Measurements from ENCODE around the gene SHLD1.
"Not testable (repeated sequence)": the region's sequence is repeated elsewhere in the genome, so short reads cannot be mapped to it uniquely, and the experiment has no call there.

SHLD1 gene, protein sequence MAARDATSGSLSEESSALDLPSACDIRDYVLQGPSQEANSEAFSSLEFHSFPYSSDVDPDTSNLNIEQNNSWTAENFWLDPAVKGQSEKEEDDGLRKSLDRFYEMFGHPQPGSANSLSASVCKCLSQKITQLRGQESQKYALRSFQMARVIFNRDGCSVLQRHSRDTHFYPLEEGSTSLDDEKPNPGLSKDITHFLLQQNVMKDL

DNA sequence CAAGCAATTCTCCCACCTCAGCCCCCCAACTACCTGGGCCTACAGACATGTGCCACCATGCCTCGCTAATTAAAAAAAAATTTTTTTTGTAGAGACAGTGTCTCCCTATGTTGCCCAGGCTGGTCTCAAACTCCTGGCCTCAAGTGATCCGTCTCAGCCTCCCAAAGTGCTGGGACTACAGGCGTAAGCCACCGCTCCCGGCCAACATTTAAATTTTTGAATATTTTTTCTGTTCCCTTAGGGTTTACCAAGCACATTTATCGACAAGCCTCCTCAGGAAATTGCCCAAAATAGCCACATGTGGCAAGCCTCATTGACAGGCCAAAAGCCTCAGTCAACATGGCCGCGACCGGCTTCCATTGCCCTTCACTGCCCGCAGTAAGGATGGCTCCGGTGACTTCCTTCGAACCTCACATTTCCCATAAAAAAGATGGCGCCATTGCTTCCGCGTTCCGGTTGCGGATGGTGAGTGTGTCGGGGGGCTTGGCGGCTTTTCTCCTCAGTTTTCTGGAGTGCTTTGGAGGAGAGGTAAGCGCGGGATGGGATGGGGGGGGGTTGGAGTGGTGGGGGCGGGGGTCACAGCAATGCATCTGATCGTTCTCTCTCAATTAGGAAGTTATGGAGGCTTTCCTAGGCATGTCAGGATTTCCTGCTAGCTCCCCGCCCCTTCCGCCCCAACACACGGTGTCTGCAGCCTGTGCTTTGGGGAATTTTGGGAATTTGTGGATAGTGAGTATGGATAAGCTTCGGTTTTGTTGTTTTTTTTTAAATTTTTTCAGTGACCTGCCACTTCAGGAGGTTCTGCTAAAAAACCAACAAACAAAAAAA, at the start of gene SHLD1:
TSS of gene SHLD1 (plus strand) at position 450 of the 828 bp plus-strand sequence. CDS start 22,465 bp downstream, outside the sequence.
- DNase-seq: peak; percentile 88

DNA sequence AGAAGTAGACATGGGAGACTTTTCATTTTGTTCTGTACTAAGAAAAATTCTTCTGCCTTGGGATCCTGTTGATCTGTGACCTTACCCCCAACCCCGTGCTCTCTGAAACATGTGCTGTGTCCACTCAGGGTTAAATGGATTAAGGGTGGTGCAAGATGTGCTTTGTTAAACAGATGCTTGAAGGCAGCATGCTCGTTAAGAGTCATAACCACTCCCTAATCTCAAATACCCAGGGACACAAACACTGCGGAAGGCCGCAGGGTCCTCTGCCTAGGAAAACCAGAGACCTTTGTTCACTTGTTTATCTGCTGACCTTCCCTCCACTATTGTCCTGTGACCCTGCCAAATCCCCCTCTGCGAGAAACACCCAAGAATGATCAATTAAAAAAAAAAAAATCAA, 47.9 kb upstream of the SHLD1 start:
- not testable (repeated sequence) for DNase-seq

DNA sequence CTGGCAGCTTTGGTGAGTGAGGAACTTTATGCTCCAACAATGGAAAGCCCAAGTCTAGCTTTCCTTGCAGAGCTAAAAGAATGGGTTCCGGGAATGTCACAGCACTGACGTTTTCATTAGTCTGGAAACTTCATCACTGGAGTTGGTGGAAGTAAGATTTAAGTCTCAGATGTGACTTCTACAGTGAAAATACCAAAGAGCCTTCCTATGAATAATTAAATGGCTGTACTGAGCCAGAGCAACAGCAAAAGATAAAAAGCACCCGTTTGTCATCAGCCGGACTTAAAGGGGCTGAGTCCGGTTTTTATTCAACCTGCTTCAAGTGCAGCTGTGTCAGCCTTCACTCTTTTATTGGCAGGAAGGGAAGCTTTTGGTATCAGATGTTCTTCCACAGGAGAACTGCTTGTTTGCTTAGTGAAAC, 46.5 kb upstream of the SHLD1 start:
- no peak for DNase-seq

DNA sequence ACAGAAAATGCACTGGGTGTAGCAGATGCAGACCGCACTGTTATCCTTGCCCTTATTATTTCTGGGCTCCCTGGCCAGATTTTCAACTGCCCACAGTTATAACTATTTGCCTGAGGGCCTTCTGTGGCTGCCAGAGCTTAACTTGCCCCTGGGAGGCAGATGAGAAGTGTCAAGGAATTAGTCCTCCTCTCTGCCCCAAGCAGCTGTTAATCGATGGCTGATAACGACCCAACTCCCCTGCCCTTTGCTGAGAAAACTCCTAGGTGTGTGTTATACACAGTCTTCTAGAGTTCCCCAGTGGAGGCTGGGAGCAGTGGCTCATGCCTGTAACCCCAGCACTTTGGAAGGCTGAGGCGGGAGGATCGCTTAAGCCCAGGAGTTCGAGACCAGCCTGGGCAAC, 44.4 kb upstream of the SHLD1 start:
- no peak for DNase-seq

DNA sequence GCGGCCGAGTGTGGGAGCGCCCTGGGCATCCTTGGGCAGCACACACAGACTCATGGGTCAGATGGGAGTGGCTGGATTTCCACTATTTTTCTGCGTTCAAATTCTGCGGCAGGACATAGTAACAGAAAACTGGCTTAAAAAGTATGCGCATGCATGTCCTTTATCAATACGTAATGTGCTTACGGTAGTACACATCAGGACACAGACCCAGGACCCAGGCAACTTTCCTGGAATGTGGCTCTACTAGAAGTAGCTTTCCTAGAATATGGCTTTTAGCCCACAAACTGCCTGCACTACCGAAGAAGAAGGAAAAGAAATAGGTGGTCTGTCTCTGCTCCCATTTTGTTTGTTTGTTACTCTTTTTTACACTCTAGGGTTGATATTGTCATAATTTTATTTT, 43.4 kb upstream of the SHLD1 start:
- no peak for DNase-seq

DNA sequence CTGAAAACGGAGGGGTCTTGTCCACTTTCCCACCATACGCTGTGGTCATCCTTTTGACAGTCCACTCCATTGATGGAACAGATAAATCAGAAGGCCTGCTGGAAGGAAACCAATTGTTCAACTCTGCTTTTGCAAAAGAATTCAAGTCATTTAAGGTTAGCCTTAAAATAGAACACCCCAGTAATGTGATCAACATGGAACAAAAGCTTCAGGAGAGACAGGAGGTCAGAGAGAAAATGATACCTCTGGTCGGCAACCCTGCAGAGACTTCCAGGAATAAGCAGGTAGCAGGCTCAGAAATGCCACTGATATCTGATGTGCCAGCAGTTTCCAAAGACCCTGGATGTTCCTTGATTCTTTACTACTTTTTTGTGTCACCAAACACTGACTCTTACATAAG, 39.6 kb upstream of the SHLD1 start:
- no peak for DNase-seq

DNA sequence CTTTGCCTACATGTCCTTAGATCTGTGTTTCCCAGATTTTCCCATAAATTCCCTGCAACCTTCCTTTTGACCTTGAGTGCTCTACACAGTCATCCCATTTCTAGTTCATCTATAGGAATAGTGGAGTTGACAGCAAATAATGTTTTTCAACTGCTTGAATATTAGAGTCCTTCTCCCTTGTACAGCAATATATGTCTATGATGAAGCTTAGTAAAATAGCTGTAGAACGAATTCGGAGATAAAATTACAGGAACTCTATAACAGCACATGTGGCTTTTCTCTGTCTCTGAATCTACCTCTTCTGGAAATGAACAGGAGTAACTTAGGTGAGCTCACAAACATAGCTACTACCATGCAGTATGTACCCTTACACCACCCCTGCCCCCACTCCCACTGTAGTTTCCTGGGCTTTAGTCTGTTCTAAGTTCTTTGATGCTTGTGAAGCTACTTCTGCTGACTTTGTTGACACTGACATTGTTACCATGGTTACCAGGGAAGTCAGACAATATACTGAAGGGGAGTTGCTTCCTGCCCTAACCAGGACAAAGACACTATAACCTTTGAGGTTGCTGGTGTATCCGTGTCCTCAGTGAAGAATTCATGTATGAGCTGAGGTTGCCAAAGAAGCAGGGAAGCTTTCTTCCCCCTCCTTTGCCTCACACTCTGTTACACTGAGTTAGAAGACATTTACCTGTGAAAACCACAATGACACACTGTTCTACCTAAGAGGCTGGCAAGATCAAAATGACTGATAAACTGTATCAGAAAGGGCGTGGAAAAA, 35.8 kb upstream of the SHLD1 start:
- peak; percentile 99 for DNase-seq

DNA sequence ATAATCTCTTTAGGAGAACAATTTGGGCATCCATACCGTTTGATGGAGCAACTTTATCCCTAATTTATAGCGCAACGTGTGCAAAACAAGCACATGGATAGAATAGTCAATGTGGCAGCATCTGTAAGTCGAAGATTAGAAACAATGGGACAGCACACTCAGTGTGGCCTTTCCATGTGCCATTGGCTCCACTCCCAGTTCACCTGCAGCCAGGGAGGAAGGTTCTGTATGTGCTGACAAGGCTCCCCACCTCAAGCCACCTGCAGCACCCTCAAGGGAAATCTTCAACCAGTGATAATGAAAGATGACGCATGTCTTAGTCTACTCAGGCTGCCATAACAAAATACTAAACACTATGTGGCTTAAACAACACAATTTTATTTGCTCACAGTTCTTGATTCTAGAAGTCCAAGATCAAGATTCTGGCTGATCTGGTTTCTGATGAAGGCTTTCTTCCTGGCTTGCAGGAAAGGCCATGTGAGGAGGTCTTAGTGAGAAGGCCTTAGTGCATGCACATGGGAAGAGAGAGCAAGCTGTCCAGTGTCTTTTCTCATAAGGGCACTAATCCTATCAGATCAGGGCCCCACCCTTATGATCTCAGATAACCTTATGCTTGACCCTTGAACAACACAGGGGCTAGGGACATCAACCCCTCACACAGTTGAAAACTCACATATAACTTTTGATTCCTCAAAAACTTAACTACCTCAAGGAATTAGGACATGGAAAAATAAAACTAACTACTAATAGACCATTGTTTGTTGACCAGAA, 34.9 kb upstream of the SHLD1 start:
- DNase-seq: peak; percentile 52

DNA sequence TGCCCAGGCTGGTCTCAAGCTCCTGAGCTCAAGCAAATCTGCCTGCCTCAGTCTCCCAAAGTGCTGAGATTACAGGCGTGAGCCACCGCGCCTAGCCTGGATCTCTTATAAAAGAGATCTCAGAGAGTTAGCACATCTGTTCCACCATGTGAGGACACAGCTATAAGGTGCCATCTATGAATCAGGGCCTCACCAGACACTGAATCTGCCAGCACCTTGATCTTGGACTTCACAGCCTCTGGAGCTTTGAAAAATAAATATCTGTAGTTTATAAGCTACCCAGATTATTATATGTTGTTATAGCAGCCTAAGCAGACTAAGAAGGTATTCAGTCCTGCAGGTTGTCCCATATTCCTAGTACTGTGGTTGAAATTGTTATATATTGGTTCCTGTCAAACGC, 33.2 kb upstream of the SHLD1 start:
- DNase-seq: no peak

DNA sequence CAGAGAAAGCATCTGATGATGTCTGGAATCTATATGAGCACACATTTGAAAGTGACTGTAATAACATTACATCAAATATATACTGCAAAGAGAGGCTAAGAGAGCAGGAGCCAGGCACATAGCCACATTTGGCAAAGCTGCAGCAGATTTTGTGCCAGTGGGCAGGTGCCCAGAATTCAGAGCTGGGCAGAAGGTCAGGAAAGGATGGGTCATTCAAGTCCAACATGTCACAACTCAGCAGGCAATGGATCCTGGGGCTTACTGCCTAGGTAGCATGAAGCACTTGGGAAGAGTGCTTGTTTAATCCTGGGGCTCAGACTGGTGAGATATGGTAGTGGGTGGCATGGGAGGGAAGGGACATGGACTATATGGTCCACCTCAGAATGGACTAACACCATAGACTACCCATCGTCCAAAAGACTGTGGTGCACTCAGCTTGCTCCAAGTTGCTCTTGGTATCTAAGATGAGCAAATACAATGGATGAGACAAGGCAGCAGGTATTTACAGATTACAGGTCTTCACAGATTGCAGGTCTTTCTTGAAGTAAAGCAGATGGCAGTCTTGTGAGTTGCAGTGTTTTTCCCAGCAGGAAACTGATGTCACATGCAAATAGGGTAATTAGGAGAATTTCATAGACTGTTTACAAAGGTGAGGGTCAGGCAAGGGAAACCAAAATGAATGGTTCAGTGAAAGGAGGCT, 31.2 kb upstream of the SHLD1 start:
- no peak for DNase-seq

DNA sequence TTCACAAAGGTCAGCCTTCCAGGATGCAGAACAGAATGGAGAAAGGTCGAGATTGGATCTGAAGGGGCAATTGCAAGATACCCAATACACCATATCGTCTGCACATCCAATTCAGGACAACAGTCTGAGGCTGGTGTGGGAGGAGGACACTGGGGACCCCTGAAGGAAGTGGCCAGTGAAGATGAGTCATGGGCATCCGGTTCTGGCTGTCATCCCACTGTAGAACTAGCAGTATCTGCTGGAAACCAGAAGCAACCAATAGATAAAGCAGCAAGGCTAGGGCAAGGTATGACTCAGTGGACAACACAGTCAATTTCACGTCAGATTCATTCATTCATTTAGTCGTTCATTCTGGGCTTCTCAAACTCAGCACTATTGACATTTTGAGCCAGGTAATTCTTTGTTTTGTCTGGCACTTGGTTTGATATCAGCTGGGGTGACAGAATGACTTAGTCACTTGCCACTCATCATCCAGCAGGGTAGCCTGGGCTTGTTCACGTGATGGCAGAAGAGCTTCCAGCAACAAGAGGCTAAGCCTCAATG, 30.3 kb upstream of the SHLD1 start:
- DNase-seq: peak; percentile 73

DNA sequence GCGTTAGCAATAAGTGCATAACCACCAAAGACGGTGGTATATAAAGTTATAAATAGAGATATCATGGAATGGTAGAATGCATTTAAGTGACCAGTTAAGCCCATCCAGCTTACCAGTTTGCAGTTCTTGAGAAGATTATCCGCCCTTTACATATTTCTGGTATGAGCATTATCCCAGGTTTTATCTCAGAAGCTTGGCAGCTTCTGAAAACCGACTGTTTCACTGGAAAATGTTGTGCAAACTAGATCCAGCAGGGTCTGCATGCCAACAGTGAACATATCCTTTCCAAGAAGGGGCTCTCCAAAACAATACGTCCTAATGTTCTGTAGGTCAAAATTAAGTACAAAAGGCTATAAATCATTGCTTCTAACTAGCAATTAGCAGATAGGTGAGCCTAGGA, 29.5 kb upstream of the SHLD1 start:
- no peak for DNase-seq

DNA sequence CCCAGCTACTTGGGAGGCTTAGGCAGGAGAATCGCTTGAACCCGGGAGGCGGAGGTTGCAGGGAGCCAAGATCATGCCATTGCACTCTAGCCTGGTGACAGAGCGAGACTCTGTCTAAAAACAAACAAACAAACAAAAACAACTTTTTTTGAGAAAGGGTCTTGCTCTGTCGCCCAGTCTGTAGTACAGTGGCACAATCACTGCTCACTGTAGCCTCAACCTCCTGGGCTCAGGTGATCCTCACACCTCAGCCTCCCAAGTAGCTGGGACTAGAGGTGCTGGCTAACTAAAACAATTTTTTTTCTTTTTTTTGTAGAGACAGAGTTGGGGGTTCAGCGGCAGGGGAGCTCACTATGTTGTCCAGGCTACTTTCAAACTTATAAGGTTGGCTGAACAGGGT, 28.8 kb upstream of the SHLD1 start:
- not testable (repeated sequence) for DNase-seq

DNA sequence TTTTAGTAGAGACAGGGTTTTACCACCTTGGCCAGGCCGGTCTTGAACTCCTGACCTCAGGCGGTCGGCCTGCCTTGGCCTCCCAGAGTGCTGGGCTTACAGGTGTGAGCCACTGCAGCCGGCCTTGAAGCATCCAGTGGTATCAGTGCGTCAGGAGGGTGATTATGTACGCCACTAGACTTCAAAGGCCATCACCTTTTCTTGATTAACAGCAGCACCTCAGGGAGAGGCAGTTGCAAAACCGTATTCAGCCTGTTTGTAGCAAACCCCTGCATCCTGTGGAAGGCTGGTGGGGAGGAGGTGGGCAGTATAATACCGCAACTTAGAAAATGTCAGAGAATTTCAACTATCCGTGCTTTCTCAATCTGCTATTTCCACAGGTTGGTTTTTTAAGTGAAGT, 27.3 kb upstream of the SHLD1 start:
- peak; percentile 18 for DNase-seq

DNA sequence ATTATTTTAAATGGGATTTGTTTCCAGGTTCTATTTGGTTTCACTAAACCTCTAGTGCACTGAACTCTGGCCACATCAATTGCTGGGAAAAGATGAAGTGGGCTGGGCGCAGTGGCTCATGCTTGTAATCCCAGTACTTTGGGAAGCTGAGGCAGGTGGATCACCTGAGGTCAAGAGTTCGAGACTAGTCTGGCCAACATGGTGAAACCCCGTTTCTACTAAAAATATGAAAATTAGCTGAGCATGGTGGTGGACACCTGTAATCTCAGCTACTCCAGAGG, 25.1 kb upstream of the SHLD1 start:
- DNase-seq: not testable (repeated sequence)

DNA sequence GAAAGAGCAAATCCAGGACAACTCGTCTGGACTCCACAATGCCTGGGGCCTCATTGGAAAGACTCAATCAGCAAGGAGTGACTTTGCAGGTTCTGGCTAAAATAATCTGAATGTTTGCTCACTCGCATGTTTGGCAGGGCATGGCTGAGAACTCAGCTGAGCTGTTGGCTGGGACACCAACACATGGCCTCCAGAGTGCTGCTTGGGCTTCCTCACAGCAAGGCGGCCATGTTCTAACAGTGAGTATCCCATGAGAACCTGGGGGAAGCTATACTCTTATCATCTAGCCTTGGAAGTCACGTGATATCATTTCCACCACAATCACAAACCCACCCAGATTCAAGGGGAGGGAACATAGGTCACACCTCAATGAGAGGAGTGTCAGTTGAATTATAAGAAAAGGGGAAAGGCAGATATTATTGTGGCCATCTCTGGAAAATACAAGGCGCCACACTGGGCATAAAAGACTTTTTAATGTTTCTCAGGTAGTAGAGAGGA, 23.1 kb upstream of the SHLD1 start:
- no peak for DNase-seq

DNA sequence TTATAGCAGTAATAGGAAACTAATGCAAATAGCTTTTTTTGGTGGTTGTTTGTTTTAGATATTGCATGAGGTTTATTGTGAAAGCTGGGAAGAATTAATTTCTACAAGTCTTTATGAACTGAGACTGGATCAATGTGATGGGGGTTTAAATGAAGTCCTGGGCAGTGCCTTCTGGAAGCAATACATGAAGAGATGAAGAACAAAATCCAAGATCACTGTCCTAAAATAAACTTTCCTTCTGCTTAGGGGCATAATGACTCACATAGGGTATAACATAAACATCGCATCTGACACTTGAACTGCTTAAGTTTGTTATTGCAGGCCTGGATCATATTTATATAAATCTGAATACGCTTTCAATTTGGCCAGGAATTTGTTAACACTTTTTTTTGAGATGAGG, 20.9 kb upstream of the SHLD1 start:
- DNase-seq: no peak

DNA sequence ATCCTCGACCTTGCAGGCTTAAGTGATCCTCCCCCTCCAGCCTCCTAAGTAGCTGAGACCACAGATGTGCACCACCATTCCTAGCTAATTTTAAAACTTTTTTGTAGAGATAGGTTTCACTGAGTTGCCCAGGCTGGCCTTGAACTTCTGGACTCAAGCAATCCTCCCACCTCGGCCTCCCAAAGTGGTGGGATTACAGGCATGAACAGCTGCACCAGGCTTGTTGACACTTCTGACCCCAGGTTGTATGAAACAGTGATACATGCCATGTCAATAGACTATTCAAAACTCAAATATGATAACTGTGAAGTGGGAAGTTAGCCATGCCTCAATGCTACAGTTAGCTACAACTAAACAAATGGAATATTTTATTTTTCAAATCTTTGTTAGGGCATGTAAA, 20.1 kb upstream of the SHLD1 start:
- no peak for DNase-seq

DNA sequence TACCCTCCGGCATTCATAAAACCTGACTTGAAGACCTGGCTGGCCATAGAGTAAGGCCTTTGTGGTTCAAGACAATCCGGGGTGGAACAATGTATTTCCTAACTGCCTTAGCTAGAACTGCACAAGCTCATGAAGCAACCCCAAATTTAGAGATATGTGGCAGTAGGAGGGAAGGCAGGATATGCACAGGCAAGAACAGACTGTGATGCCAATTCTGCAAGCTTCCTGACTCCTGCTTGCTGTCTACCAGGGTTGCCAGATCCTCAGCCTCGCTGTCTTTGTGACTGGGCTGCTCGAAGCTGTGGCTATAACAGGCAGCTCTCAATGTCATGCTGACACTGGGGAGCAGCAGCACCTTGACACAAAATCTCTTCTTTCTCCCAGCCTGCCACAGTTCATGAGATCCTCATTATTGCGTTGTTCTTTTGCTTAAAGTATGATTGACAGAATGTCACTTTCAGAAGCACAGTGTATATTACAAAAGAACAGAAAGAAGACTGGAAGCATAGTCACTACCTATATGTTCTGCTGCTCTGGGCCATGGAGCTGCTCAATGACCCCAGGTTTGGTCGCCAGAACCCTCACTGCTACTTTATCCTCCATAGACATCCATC, 18.3 kb upstream of the SHLD1 start:
- DNase-seq: no peak

DNA sequence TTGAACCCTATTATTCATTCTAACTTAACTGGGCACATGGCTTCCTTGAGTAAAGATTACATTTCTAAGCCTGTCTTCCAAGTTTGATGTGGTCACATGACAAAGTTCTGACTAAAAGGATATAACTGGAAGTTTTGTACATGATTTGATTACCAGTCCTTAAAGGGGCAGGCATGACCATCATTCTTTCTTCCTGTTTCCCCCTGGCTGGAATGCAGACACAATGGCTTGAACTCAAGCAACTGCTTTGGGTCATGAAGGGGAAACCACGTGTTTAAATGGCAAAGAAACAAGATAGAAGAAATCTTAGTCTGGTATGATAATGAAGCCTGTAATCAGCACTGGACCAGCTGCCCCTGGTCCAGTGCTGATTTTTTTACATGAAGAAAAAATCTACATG, 15.6 kb upstream of the SHLD1 start:
- no peak for DNase-seq

DNA sequence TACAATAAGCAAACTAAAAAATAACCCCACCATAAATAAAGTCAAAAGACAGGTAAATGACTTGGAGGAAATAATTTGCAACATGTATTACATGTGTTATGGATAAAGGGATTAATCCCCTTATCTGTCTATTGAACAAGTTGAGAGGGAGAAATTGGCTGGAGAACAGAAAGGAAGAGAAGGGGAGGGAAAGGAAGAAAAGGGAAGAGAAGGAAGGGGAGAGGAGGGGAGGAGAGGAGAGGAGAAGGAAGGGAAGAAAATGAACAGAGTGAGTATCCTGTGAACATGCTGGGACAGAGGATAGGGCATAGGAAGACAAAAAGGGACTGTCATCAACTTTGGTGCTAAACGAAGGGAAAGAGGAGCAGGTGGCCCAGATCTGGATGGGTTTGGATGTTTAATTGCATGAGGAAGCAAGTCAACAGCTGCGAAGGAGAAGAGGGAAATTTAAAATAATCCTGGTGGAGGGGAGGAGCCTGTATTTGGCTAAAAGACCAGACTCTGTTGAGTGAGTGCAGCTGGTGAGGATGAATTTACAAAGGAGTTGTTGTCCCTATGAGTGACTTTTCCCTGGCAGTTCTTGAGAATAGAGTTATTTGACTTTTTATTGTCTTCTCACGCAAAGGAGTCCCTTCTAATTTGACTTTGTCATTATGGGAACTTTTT, 14.2 kb upstream of the SHLD1 start:
- no peak for DNase-seq
